Type B pancreatic cell (in vitro differentiated cells): ENCODE measurements around the gene FNBP1L. TPM values are rescaled to one million over a fixed set of nuclear protein-coding genes. Genes with fewer than 3 reads are reported as not detected.

Experiments
- DNase-seq: peaks from one replicate; pipeline ENCODE4 v3.0.0; 2021; ENCODE audit warnings: mixed read lengths; ENCODE audit not compliant: unreplicated experiment; ENCODE audit errors: extremely low spot score
- H3K27ac Mint-ChIP-seq: 2 replicates; pipeline ENCODE4 v1.8.0; 2021; ENCODE audit warnings: mild to moderate bottlenecking, mixed read lengths
- H3K27me3 Mint-ChIP-seq: 2 replicates; pipeline ENCODE4 v1.8.0; 2021; ENCODE audit warnings: mixed read lengths
- H3K36me3 Mint-ChIP-seq: 2 replicates; pipeline ENCODE4 v1.8.0; 2021; ENCODE audit warnings: mixed read lengths
- H3K4me1 Mint-ChIP-seq: one replicate; pipeline ENCODE4 v1.8.0; 2021; ENCODE audit warnings: mixed read lengths; ENCODE audit not compliant: unreplicated experiment
- H3K4me3 Mint-ChIP-seq: 2 replicates; pipeline ENCODE4 v1.8.0; 2021; ENCODE audit warnings: mild to moderate bottlenecking, mixed read lengths
- H3K9me3 Mint-ChIP-seq: 2 replicates; pipeline ENCODE4 v1.8.0; 2021; ENCODE audit warnings: mixed read lengths
- total RNA-seq: library from RNA; stranded (reverse); gene quantifications from 2 replicates; pipeline ENCODE4 v1.2.1, GENCODE V29; 2021; ENCODE audit warnings: low replicate concordance
- TF ChIP-seq, protein P1 (sequence below): fragments of 200-600 bp; sonication (generic); conservative IDR thresholded peaks from 2 replicates; pipeline ENCODE4 v1.5.0; 2021; ENCODE audit warnings: antibody characterized with exemption, mild to moderate bottlenecking

Gene FNBP1L
- total RNA-seq, 1 donor from 2014 or later: 74.7 TPM

DNA sequence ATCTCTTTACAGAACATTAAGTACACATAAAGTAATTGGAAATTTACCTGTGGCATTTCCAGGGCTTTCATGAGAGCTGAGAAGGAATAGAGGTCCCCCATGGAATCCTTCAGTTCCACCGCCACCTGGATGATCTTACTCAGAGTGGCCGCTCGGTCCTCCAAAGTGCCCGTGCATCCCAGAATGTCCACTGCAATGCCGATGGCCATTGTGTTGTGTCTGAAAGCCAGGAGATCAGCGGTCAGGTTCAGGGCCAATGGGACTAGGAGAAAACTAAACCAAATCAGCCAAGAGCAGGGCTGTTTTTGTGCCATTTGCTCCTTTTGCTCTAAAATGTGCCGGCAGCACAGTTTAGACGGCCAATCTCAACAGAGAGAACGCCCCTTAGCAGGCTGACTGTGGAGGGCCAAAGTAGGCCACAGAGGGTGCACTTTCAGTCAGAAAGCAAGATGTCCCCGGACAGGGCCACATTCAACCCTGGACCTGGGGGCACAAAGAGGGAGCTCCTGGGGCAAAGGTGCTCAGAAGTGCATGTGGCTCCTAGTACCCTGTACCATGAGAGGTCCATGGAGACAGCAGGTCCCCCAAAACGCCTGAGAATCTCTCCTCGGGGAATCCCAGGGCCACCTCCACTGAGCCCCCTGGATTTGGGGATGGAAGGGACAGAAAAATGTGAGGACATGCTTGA lies 123.8 kb downstream of the FNBP1L start:
- H3K27ac Mint-ChIP-seq: no peak overlapping the region
- no peak overlapping the region for H3K4me3 Mint-ChIP-seq
- peaks cover 41% of the 10 kb centered on the region for H3K36me3 Mint-ChIP-seq
- TF ChIP-seq, protein P1, sequence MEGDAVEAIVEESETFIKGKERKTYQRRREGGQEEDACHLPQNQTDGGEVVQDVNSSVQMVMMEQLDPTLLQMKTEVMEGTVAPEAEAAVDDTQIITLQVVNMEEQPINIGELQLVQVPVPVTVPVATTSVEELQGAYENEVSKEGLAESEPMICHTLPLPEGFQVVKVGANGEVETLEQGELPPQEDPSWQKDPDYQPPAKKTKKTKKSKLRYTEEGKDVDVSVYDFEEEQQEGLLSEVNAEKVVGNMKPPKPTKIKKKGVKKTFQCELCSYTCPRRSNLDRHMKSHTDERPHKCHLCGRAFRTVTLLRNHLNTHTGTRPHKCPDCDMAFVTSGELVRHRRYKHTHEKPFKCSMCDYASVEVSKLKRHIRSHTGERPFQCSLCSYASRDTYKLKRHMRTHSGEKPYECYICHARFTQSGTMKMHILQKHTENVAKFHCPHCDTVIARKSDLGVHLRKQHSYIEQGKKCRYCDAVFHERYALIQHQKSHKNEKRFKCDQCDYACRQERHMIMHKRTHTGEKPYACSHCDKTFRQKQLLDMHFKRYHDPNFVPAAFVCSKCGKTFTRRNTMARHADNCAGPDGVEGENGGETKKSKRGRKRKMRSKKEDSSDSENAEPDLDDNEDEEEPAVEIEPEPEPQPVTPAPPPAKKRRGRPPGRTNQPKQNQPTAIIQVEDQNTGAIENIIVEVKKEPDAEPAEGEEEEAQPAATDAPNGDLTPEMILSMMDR: no peak
- peaks cover 55% of the 10 kb centered on the region for H3K4me1 Mint-ChIP-seq
- DNase-seq: no peak
- H3K27me3 Mint-ChIP-seq: no peaks in the 10 kb centered on the region
- H3K9me3 Mint-ChIP-seq: no peaks in the 10 kb centered on the region

DNA sequence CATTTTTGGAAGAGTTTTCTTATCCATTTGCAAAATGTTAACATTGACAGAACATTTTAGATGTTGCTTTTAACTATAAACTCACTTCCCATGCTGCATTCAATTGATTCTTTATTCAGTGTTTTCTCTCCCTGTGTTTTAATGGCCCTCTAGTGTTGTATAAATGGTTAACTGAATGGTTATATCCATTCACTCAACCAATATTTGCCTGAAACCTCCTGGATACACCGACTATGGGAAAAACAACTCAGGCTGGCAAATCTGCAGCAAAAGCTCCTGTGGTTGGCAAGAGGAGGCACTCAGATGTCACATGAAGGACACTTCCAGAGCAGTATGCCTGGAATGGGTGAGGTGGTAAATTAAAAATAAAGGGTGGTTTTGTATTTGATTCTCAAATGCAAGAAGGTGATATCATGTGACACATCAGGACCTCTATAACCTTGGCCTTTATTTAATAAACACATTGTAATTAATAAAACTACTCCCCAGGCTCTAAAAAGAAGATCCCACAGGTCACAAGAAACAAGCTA lies 126.1 kb downstream of the FNBP1L start:
- no peak for DNase-seq
- peak overlapping the region; percentile 90 for H3K27ac Mint-ChIP-seq
- TF ChIP-seq, protein P1: no peak
- no peaks in the 10 kb centered on the region for H3K27me3 Mint-ChIP-seq
- H3K4me3 Mint-ChIP-seq: peak overlapping the region; percentile 34
- peaks cover 59% of the 10 kb centered on the region for H3K4me1 Mint-ChIP-seq
- peaks cover 28% of the 10 kb centered on the region for H3K36me3 Mint-ChIP-seq
- no peaks in the 10 kb centered on the region for H3K9me3 Mint-ChIP-seq

DNA sequence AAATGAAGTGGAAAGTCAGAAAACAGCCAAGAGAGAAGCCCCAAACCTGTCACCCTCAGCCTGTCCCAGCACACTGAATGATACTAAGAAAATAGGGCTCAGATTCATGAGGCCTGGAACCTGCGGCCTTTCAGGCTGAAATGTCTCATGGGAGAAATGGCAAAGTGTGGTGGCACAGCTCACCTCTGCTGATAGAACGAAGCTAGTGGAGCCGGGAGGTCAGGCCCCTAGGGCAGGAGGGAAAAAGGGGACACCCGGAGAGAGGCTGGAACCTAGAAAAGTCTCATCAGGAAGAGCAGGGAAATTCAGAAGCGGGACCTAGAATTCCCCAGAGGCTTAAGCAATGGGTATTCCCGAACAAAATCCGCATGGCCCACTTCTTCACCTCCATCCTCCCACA lies 126.6 kb downstream of the FNBP1L start:
- no peaks in the 10 kb centered on the region for H3K9me3 Mint-ChIP-seq
- peaks cover 63% of the 10 kb centered on the region for H3K4me1 Mint-ChIP-seq
- no peak for DNase-seq
- TF ChIP-seq, protein P1: no peak
- peak overlapping the region; percentile 34 for H3K4me3 Mint-ChIP-seq
- peak overlapping the region; percentile 90 for H3K27ac Mint-ChIP-seq
- H3K36me3 Mint-ChIP-seq: peaks cover 26% of the 10 kb centered on the region
- no peaks in the 10 kb centered on the region for H3K27me3 Mint-ChIP-seq

DNA sequence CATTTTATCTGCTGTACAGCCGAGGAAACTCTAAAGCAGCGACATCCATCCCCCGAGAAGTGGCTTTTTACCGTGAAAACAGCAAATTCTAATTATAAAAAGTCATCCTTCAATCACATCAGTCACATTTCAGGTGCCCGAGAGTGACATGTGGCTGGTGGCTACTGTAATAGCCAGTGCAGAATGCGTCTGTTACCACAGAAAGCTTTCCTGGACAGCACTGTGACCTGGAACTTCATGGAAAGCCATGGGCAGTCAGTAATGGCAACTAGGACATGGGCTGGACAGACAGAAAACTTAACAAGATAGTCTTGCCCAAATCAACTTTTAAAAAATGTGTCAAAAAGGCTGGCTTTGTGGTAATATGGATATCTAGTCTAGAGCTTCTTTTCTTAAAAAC lies 127.1 kb downstream of the FNBP1L start:
- DNase-seq: no peak
- Mint-ChIP-seq H3K4me1 (peaks cover 67% of the 10 kb centered on the region), H3K4me3 (peak overlapping the region; percentile 67), H3K36me3 (peaks cover 26% of the 10 kb centered on the region), H3K9me3 (no peaks in the 10 kb centered on the region), H3K27me3 (no peaks in the 10 kb centered on the region), H3K27ac (peak overlapping the region; percentile 90)
- TF ChIP-seq, protein P1: no peak

DNA sequence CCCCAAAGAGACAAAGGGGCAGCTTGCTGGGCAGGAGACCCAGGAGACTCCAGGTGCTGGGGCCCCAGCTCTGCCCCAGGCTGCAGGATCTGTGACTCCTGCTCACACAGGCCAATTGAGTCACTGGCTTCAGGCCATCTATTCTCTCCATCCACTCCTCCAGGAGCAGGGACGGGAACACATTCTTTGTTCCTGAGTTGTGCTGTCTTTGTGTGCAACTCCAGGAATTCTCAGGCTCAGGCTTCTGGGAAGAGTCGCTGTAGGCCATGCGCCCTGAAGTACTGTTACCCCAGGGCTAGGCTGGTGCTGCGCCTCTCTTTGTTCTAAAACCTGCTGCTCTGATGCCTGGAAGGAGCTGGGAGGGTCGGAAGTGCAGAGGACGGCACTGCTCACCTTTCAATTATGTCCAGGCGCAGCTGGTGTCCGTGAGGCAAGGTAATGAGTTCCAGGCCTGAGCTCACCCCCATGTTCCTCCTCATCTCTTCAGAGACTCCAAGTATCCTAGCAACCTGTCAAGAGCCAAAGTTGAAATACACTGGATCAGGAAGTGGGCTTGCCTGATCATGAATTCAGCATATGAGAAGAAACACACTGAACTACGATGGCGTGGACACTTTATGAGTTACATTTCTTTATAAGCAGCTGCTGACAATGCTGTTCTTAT lies 127.8 kb downstream of the FNBP1L start:
- Mint-ChIP-seq H3K36me3 (peaks cover 19% of the 10 kb centered on the region), H3K27ac (peak overlapping the region; percentile 90), H3K27me3 (no peaks in the 10 kb centered on the region), H3K9me3 (no peaks in the 10 kb centered on the region), H3K4me3 (peak overlapping the region; percentile 67), H3K4me1 (peaks cover 73% of the 10 kb centered on the region)
- TF ChIP-seq, protein P1: no peak
- DNase-seq: no peak
